DLD1 (cell line): Measurements from ENCODE around the gene TEX30.

Experiments
- in situ Hi-C: cut with HindIII; loops from 2 replicates; pipeline ENCODE4 v1.10.0; 2017; ENCODE audit warnings: low sequenced_read_pairs

TEX30 gene

DNA sequence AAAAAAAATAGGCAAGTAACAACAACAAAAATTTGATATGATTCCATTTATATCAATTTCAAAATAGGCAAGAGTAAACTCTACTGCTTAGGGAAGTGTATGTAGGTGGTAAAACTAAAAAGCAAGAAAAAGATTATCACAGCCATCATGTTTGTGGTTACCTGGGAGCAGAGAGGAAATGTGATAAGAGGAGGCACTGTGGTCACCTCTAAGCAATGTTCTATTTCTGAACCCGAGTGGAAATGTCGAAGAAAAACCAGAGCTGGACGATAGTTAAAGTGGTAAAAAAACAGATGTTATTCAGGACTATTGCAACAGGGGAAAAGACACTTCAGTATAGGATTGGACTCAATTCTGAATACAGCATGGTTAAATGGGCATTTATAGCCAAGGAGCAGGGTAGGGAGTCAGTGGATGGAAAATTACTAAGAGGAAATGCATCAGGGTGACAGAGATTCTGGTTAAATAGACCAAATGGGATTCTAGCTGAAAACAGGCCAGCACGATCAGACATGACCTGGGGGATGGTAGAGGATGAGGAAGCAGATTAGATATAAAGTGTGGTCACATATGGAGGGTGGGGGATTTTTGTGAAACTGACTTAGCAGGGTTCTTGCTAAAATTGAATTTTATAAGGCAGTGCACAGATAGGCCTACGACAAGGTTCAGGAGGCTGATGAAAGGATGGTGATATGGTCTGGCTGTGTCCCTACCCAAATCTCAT is 6.0 kb upstream of the TEX30 start:
- in situ Hi-C loops: no loop called here

DNA sequence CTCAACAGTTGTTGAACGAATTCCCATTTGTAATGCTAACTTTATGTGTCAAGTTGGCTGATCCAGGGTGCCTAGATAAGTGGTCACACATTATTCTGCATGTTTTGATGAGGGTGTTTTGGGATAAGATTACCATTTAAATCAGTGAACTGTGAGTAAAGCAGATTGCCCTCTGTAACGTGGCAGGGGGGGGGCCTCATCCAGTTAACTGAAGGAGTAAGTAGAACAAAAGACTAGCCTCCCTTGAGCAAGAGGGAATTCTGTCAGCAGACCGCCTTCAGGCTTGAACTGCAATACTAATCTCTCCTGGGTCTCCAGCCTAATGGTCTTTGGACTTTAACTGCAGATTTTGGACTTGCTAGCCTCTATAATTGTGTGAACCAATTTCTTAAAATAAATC is 4.2 kb upstream of the TEX30 start:
- in situ Hi-C loops: no loop called here

DNA sequence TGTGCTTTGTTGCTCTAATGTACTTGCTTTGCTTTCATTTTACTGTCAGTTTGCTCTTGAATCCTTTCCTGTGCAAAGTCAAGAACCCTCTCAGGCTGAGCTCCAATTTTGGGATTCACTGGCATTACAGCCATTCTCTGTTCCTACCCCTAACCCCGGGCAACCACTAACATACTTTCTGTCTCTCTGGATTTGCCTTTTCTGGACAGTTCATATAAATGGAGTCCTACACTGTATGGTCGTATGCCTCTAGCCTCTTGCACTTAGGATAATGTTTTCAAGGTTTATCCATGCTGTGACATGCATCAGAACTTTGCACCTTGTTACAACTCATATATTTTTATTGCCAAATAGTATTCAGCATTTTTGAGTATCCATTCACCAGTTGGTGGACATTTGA is 2.7 kb upstream of the TEX30 start:
- in situ Hi-C loops: no loop called here

- in situ Hi-C loops: no loop called here
Observed at GRCh38 chr13:102774591-102775520, 1.3 kb upstream of the TEX30 start.

DNA sequence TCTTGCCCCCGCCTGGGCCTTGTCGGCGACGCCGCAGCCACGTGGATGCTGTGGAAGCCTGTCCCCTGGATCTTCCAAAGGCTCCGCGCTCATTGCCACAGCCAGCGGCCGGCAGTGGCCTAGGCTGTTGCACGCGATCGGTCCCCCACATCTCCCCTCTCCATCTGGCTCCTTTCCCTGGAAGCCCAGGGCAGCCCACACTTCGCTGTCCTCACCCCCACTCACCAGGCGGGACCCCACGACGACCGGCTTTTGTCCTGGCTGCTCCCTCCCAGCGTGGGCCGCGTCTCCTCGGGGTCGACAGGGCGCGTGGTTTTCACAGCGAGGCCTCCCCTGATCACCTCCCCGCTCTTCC is 605 bp upstream of the TEX30 start:
- in situ Hi-C loops: no loop called here

DNA sequence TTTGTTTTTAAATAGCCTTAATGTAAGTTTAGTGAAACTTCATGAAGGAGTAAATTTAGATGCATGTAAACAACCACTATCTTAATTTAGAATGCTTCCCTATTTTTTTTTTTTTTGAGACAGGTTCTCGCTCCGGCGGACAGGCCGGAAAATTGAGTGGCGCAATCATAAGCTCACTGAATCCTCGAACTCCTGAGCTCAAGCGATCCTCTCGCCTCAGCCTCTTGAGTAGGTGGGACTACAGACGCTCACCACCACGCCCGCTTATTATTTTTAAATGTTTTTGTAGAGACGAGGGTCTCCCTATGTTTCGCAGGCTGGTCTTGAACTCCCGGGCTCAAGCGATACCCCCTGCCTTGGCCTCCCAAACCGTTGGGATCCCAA is 1.6 kb downstream of the TEX30 start:
- in situ Hi-C loops: no loop called here

DNA sequence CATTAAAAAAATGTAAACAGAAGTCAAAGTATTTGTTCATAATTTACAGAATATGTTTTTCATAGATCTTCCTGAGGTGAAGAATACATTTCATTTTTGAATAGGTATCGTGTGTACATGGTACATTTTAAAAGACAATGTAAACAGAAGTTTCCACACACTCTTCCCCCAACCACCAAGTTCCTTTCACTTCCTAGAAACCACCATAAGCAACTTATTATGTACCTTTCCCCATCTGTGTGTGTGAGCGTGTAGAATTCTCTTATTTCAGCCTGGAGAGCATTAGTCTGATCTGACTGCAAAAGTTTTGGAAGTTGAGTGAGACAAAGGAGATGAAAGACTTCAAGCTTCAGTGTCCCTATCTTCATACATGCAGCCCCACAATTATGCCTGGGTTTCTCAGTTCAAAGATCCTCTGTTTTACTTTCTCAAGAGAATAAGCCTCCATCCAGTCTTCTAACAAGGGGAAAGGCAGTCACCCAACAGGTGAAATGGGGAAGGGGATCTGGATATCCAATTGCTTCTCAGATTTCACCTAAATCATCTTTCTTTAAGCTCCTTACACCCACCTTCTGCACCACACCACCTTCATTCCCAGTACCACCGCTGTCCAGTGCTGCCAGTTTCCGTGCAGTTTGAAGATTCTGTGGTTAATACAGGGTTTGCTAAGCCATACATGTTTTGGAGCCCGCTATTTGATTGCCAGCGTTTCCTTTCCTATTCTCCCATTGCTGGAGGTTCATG is 2.1 kb downstream of the TEX30 start:
- in situ Hi-C loops: no loop called here

- in situ Hi-C loops: no loop called here
Observed at GRCh38 chr13:102770435-102770834, 3.2 kb downstream of the TEX30 start.

GRCh38 chr13:102769679-102770078 is 3.9 kb downstream of the TEX30 start:
- in situ Hi-C loops: no loop called here

- in situ Hi-C loops: no loop called here
Observed at GRCh38 chr13:102768909-102769308, 4.7 kb downstream of the TEX30 start.

GRCh38 chr13:102763741-102764140 is 9.8 kb downstream of the TEX30 start:
- in situ Hi-C loops: no loop called here

DNA sequence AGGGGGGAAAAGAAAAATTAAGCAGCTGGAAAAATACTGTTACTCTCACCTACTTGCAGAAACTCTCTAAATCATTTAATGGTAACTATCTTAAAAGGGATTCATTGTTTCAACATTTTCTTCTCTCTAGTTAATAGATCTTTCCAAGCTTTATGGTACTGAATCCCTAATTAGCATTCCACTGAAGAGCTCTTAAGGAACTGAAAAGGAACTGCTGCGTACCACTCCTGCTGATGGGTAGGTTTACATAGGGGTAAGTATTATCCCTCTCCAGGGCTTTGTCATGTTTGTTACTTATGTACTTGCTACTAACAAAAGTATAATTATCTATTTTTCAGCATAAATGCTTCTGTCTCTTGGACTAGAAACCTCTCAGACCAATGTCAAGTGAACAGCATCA is 12.5 kb downstream of the TEX30 start:
- in situ Hi-C loops: no loop called here

GRCh38 chr13:102758842-102759241 is 14.7 kb downstream of the TEX30 start:
- in situ Hi-C loops: no loop called here

DNA sequence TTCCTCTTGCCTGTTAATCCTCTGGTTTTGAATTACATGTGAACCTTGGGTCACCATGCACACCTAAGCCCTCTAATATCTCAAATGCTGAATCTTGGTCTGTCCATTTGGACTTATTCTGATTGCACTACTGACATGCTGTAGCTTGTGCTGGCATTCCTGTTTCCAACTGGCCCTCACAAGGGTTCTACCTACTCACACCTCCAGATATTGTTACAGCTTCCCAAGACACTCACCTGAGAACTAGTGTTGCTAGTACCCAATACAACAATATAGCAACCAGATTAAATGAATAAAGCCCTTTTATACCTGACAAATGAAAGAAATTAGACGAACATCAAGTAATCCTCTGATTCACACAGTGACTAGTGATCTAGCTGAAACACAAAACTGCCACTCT is 16.6 kb downstream of the TEX30 start:
- in situ Hi-C loops: no loop called here

- in situ Hi-C loops: no loop called here
Observed at GRCh38 chr13:102751886-102752285, 21.7 kb downstream of the TEX30 start.

DNA sequence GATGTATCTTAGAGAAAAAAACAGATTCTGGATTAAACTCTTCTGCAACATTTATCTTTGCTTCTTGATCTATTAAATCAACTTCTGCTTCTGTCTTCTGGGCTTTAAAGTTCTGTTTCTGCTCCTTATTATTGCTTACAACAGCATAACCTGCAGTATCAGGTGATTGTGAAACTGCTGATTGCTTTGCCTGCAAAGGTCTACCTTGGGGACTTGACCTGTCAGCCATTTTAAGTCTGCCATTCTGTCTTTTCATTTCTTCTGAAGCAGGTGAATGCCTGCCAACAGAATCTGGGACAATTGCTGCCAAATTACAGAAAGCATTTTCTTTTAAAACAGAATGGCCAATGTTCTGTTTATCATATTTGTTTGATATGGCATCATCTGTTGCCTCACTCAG is 31.1 kb downstream of the TEX30 start:
- in situ Hi-C loops: no loop called here

GRCh38 chr13:102742101-102742500 is 31.5 kb downstream of the TEX30 start:
- in situ Hi-C loops: no loop called here

DNA sequence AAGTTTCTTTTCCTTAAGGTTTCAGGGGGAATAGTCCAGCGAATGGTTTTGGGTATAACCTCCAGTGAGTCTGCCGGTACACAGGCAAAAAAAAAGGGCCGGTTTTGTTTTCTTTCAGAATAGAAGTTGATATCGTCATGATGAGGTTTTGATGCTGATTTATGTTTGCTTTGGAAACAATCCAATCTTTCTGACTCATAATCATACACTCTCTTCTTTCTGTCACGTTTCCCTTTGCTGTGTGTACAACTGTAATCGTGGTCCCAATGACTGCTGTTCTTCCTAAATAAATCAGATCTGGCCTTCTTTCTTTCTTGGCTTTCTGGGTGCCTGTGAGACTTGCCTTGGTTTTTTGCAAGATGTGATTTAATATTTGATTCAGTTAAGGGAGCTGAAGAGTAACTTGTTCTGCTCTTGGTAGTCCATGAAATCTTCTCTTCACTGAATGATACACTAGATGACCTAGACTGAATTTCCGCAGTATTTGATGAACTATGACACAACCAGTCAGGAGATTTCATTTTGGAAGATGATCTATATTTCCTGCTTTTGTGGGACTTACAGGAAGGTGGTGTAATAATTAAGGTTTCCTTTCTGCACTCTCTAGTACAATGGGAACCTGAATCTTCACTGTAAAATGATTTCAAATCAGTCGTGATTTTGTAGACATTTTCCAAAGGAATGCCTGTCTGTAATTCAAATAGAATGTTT is 43.9 kb downstream of the TEX30 start:
- in situ Hi-C loops: no loop called here

DNA sequence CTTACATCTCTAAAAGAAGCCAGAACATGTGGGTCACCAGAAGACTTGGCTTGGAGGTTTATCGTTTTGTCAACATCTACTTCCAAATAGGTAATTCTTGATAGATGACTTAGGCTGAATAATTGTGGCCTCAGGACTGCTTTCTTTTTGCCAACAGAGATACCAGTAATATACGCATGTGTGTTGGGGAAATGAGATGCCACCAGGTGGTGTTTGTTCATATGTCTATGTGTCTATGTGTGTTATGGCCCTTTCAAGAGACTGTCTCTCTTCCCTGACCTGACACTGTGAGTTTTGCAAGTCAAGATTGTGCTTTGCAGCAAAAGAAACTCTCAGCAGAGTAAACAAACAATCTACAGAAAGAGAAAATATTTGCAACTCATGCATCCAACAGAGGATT is 47.2 kb downstream of the TEX30 start:
- in situ Hi-C loops: no loop called here

DNA sequence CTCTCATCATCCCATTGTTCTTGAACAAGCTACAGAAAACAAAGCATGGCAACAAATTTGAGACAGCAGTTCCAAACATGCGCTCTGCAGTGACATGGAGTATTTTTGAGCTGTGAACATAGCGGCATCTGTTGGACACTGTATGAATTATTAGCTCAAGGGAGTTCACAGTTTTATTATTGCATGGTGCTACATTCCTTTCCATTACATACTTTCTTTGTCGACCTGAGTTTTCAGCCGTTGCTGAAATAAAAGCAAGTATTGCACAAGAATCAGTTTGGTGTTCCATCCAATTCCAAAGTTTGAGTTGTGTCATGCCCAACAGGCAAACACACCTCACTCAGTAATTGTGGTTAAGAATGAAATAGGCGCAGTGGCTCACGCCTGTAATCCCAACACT is 48.7 kb downstream of the TEX30 start:
- in situ Hi-C loops: no loop called here

GRCh38 chr13:102721800-102722231 is 51.8 kb downstream of the TEX30 start:
- in situ Hi-C loops: no loop called here
